HG03280 (cell line): ENCODE measurements around the gene CLSTN1.
"Not testable (repeated sequence)": the region's sequence is repeated elsewhere in the genome, so short reads cannot be mapped to it uniquely, and the experiment has no call there.

Experiments
- ATAC-seq: cut with Tn5 transposase; IDR thresholded peaks from one replicate; pipeline ENCODE4 v1.9.1; 2021; ENCODE audit warnings: mild to moderate bottlenecking, moderate library complexity; ENCODE audit not compliant: unreplicated experiment

CLSTN1 gene

DNA sequence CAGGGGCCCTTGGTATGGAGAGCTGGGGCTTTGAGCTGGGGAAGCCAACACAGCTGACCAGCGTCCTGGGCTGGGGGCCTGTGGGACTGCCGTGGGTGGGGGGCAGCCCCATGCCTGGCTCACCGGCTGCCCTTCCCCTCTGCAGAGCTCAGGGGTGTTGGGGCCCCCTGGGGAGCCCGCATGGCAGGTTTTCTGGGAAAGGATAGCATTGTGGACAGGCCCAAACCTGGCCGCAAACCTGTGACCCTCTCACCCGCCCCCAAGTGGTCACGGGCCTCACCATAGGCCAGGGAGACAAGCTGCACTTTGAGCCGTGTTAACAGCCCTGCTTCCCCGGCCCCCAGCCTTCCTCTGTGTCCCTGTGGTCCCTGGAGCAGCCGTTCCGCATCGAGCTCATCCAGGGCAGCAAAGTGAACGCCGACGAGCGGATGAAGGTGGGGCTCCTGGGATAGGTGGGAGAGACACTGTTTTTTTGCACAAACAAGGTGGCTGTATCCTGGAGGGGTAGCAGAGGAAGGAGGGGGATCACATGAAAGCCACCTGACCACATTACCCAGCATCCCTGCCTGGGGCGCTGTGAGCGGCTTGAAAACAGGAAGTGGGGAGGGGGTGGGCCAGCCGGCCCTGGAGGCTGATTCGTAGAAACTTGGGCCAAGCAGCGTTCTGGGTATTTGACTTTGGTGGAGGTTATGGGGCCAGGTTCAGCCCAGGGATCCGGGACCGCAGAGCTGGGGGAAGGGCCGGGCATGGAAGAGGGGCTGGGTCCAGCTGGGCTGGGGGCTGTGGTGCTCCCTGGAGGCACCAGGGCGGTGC lies 106.4 kb downstream of the CLSTN1 start:
- no peak for ATAC-seq

DNA sequence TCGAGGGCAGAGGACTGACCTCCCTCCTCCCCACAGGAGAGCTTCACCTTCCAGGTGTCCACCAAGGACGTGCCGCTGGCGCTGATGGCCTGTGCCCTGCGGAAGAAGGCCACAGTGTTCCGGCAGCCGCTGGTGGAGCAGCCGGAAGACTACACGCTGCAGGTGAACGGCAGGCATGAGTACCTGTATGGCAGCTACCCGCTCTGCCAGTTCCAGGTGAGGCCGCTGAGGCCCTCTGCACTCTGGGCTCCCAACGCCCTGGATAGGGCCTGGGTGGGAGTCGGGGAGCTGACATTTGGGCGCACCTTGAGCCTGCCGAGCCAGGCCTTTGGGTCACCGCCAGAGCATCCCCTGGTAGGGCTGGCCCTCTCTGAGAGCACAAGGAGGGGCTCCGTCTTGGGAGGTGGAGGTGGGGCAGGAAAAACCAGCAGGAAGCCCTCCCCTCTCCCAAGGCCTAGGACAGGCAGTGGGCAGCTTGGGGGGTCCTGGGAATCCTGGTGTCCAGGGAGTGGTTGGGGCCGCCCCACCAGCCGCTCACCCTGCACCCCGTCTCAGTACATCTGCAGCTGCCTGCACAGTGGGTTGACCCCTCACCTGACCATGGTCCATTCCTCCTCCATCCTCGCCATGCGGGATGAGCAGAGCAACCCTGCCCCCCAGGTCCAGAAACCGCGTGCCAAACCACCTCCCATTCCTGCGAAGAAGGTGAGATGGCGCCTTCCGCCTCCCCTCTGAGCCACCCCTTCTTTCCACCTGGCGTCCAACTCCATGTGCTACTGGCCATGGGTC lies 107.2 kb downstream of the CLSTN1 start:
- no peak for ATAC-seq

DNA sequence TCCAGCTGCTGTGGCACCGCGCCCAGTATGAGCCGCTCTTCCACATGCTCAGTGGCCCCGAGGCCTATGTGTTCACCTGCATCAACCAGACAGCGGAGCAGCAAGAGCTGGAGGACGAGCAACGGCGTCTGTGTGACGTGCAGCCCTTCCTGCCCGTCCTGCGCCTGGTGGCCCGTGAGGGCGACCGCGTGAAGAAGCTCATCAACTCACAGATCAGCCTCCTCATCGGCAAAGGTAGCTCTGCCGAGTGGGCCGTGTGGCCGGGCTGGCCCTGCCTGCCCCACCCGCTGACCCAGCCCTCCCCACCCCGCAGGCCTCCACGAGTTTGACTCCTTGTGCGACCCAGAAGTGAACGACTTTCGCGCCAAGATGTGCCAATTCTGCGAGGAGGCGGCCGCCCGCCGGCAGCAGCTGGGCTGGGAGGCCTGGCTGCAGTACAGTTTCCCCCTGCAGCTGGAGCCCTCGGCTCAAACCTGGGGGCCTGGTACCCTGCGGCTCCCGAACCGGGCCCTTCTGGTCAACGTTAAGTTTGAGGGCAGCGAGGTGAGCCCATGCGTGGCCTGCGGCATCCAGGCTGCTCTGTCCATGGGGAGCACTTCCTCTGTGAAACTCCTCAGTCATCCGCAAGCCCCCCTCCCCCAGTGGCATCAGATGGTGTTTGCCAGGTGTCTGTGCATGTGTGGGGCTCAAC lies 108.1 kb downstream of the CLSTN1 start:
- ATAC-seq = no peak

DNA sequence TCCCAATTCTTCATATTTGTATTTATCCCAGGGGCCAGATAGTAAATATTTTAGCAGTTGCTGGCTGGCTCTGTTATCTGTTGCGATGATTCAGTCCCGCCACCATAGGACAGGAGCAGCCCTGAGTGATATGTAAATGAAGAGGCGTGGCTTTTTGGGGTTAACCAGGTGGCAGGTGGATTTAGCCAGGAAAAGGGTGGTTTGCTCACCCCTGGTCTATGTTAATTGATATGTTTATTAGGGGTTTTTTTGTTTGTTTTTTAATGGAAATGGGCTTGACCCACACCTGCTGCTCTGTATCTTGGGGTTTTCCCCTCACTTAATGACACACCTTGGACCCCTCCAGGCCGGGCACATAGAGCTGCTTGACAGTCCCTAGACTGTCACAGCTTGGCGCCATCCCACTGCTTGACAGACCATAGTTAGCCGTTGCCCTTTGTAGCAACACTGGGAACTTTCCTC lies 109.5 kb downstream of the CLSTN1 start:
- ATAC-seq = no peak

DNA sequence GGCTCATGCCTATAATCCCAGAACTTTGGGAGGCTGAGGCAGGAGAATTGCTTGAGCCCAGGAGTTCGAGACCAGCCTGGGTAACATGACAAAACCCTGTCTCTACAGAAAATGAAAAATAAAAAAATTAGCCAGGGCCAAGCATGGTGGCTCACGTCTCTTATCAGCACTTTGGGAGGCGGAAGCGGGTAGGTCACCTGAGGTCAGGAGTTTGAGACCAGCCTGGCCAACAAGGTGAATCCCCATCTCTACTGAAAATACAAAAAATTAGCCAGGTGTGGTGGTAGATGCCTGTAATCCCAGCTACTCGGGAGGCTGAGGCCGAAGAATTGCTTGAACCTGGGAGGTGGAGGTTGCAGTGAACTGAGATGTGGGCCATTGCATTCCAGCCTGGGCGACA lies 111.0 kb downstream of the CLSTN1 start:
- not testable (repeated sequence) for ATAC-seq

DNA sequence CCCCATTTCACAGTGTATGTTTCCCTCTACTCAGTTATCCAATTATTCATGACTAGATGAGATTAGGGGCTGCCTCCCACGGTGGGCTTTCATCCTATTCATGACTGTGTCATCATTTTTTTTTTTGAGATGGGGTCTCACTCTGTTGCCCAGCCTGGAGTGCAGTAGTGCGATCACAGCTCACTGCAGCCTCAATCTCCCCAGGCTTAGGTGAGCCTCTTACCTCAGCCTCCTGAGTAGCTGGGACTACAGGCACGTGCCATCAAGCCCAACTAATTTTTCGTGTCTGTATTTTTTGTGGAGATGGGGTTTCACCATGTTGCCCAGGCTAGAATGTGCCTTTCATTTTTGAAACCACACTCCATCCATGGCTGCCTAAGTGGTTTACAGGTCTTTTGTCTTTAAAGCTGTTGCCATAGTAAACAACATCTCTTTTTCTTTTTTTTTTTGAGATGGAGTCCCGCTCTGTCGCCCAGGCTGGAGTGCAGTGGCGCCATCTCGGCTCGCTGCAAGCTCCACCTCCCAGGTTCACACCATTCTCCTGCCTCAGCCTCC lies 112.2 kb downstream of the CLSTN1 start:
- no peak for ATAC-seq

DNA sequence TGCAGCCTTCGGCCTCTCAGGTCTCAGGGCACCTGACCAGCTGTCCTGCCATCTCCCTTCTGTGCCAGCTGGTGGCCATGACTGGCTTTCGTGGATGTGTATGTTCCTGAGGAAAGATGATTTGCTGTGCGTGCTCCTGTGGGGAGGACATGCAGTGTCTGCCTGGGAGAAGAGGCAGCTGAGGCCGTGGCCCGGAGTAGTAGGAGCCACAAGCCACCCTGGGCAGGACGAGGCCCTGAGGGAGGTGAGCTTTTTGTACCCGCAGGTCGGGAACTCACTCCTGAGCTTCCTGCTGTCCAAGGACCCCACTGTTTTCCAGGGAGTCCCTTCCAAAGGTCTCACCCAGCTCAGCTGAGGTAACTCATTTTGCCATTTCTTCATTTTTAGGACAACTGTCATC lies 113.7 kb downstream of the CLSTN1 start:
- no peak for ATAC-seq

DNA sequence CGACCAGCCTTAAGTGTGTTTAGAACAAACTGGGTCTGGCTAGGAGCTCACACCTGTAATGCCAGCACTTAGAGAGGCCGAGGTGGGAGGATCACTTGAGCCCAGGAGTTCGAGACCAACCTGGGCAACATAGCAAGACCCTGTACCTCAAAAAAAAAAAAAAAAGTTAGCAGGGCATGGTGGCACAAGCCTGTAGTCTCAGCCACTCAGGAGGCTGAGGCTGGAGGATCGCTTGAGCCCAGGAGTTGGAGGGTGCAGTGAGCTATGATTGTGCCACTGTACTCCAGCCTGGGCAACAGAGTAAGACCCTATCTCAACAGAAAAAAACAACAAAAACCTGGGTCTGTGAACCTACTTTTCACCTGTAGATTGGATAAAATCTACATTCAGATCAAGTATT lies 117.6 kb downstream of the CLSTN1 start:
- no peak for ATAC-seq

DNA sequence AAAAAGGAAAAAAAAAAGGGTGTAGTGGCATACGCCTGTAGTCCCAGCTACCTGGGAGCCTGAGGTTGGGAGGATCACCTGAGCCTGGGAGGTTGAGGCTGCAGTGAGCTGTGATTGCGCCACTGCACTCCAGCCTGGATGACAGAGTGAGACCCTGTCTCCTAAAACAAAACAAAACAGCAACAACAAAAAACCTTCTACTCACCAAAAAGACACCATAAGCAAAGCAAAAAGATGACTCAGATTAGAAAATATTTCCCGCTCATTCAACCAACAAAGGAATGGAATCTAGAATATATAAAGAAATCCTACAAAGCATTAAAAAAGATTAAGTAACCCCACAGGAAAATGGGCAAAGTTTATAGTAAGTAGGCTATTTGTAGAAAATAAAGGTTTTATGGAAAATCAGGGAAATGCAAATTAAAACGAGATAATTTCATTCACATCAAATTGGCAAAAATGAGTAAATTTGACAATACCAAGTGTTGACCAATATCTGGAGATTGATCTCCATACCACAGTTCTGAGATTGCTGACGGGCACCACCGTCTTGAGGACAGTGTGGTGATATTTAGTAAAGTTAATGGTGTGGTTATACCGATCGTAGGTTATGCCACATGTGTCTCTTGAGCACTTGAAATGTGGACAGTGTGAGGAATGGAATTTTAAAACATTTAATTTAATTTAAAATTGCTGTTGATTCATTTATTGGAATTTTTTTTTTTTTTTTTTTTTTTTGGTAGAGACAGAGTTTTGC lies 118.2 kb downstream of the CLSTN1 start:
- ATAC-seq = no peak

DNA sequence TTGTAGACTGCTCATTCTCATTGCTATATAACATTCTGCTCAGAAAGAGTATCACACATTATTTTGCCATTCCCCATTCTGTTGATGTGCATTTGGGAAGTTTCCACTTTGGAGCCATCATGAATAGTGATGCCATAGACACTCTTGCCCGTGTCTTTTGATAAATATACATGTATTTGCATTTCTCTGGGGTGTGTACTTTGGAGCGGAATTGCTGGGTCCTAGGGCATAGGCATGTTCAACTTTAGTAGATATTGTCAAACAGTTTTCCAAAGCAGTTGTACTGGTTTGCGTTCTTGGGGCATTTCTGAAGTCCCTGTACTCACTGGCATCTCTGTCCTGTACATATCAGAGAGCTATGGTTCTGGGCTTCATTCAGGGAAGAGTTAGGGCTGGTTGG lies 120.1 kb downstream of the CLSTN1 start:
- no peak for ATAC-seq

DNA sequence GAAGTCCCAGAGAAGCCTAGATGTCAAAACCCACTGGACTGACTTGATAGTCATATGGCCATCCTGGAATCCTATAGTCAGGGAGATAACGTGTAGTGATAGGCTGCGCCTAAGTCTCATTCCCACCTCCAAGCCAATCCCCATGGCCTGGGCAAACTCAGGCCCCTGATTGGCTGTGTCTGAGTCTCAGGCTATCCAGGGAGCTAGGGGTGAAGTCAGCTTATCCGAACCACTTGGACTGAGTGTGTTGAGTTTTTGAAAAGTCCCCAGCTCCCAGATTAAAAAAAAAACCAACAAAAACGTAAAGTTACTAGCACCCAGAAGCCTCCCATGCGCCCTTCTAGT lies 120.6 kb downstream of the CLSTN1 start:
- no peak for ATAC-seq

DNA sequence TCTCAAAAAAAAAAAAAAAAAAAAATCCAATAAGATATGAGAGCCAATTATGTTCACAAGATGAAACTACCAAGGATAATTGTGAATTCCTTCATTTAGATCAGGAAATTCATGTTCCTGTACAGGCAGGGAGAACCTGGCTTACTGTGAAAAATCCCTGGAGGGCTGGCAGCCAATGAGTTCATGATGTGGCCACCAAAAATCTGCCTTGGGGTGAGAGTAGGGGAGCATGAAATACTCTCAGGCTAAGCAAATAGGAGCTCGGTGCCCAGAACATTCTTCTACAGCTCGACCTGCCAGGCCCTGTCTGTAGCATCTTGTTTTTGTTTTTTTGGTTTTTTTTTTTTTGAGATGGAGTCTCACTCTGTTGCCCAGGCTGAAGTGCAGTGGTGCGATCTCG lies 122.1 kb downstream of the CLSTN1 start:
- ATAC-seq = no peak

DNA sequence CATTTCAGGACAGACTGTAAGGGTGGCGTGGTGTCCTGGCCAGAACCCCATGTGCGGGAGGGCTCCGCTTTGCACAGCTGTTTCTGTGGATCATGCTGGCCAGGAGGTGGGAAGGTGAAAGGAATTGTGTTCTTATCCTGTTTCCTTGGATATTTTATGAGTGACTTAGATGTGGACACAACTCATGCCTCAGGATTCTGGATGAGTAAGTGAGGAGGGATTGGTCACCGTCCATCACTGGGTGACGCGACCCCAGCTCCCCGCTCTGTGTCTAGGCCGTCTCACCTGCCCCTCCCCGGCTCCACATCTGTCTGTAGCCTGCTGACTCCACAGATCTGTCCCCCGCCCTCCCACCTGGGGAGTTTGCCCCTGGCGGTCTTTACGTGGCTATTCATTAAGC lies 123.4 kb downstream of the CLSTN1 start:
- ATAC-seq = no peak

DNA sequence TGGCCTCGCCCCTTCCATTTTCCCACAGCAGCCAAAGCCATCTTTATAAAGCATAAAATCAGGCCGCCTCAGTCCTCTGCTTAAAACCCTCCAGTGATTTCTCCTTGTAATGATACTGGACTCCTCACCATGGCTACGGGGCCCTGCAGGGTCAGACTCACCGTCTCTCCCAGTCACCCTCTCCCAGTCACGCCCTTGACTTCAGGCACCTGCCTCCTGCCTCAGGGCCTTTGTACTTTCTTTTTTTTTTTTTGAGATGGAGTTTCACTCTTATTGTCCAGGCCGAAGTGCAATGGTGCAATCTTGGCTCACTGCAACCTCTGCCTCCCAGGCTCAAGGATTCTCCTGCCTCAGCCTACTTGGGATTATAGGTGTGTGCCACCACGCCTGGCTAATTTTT lies 124.4 kb downstream of the CLSTN1 start:
- ATAC-seq = no peak

DNA sequence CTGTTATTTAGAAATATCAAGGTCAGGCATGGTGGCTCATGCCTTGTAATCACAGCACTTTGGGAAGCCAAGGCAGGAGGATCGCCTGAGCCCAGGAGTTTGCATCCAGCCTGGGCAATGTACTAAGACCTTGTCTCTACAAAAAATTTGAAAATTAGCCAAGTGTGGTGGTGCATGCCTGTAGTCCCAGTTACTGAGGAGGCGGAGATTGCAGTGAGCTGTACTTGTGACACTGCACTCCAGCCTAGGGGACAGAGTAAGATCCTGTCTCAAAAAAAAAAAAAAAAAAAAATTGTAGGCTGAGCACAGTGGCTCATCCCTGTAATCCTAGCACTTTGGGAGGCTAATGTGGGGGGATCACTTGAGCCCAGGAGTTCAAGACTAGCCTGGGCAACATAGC lies 127.0 kb downstream of the CLSTN1 start:
- no peak for ATAC-seq

DNA sequence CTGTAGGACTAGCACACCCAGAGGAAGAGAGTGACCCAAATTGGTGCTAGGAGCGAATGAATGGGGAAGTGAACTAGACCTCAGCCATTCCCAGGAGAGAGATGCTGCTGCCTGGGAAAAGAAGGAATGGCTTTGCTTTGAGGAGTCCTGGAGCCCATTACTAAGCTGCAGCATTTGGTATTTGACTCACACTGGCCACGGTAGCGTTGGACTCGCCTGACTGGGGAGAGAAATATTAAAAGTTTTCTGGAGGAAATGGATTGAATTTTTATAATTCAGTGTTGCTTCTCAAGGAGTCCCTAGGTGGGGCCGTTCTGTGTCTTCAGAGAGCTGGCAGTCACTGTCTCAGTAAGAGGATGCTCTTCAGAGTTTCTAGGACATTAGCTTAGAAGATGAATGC lies 132.1 kb downstream of the CLSTN1 start:
- no peak for ATAC-seq

DNA sequence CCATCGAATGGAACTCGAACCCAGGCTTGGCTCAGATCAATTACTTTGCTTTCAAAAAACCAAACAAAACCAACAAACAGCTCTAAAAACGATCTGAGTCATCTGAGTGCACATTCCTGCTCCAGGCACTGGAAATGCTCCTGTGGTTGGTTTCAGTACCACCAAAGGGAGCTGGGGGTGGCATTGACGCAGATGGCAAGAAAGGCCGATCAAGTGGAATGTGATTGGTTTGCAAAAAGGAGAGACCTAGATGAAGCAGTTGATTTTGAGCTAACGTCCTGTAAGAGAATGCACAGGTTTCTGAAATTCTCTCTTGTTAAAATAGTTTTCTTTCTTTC lies 132.7 kb downstream of the CLSTN1 start:
- no peak for ATAC-seq

DNA sequence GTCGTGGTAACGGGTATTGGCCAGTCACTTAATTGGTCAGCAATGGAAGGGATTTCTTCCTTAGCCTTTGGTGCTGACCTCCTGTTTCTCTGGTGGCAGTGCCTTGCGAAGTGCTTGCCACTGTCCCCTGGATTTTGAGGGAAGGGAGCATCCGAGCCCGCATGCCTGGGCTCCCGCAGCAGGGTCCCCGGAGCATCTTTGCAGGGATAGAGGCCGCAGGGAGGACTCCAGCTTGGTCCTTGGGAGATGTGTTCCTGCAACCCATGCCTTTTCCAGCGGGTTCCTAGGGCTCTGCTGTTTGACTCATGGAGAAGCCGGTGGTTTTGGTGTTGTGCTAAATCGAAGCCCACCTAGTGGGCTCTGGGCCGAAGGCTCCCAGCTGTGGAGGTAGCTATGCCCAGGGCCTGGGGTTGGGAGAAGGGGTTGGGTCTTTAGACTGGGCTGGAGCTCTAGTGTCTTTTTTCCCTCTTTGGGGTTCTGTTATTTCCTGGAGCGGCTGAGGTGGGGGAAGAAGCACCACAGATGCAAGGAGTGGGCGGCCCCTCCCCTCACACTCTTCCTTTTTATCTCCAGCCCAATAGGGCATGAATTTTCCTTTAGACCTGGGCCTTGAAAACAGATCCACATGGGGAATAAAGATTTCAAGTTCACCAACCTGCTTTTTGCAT lies 133.2 kb downstream of the CLSTN1 start:
- ATAC-seq = no peak

DNA sequence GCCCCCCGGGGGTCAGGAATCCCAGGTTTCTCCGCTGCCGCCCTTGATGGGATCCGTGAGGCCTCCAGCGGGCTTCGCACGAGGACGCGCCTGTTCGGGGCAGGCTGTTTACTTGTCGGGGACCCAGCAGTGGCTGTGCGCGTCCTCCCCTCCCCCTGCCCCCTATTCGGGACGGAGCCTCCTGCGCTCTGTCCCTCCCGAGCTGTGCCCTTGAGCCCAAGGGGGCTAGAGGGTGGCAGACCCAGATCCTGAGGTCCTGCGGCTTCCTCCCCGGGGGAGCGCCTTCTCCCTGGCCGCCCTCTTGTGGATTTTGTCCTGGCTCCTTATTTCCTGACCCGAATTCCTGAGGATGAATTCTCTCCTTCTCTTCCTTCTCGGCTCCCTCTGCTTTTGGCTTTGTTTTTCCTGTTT lies 133.8 kb downstream of the CLSTN1 start:
- no peak for ATAC-seq

DNA sequence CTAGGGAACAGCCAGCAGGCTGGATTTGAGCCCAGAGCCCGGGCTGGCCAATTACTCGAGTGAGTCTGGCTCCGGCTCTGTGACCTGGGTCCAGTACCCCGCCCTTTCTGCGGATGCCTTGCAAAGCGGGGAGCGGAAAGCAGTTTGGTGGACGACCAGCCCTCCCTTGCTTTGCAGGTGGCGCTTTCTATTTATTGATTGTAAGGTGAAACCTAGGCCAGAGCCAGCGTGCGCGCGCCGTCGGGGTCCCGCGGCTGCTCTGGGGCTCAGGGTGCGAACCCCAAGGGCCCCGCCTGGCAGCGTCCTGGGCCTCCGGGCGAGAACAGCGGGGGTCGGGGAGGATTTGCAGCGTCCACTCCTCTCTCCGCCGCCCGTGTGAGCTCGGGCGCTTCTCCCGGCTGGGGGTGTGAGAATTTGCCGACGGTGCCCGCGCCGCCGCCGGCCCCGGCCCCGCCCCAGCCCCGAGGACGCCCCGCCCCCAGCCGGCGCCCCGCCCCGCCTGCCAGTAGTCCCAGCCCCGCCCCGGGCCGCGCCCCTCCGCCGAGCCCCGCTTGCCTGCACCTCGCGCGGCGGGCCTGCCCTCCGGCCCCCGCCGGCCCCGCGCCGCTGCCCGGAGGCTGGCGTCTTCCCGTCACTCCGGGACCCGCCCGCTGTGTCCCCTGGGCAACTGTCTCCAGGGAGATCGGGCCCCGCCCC lies 134.6 kb downstream of the CLSTN1 start:
- peak; percentile 65 for ATAC-seq
